ENCODE data around the gene PPP1R14D.

Gene PPP1R14D

GRCh38 chr15:40771242-40771641 lies 57.3 kb downstream of the PPP1R14D start:
- no peak for TF ChIP-seq CTCF (conservative IDR thresholded peaks at IDR 0.05; ENCODE audit: control insufficient read depth, insufficient read depth, low read depth, low read length)
- DNase-seq (ENCODE audit: low read depth): no peak
- H3K4me3 ChIP-seq (ENCODE audit: control insufficient read depth, low read depth, low read length): no peak overlapping the region

- no peak for TF ChIP-seq CTCF (conservative IDR thresholded peaks at IDR 0.05; ENCODE audit: control insufficient read depth, insufficient read depth, low read depth, low read length)
- no peak for DNase-seq (ENCODE audit: low read depth)
- H3K4me3 ChIP-seq (ENCODE audit: control insufficient read depth, low read depth, low read length): no peak overlapping the region
Measured at GRCh38 chr15:40770147-40770721, 58.3 kb downstream of the PPP1R14D start.

GRCh38 chr15:40769274-40770146 lies 59.0 kb downstream of the PPP1R14D start, which contains the start of gene C15orf62:
Gene C15orf62, plus strand, starts transcription at chr15:40769980. Its CDS starts 516 bp downstream, at chr15:40770496.
- H3K4me3 ChIP-seq (ENCODE audit: control insufficient read depth, low read depth, low read length): no peak within 1 kb of the TSS
- no peak for TF ChIP-seq CTCF (conservative IDR thresholded peaks at IDR 0.05; ENCODE audit: control insufficient read depth, insufficient read depth, low read depth, low read length)
- DNase-seq (ENCODE audit: low read depth): peak; percentile 31

GRCh38 chr15:40768521-40769273 lies 59.8 kb downstream of the PPP1R14D start:
- no peak overlapping the region for H3K4me3 ChIP-seq (ENCODE audit: control insufficient read depth, low read depth, low read length)
- DNase-seq (ENCODE audit: low read depth): no peak
- no peak for TF ChIP-seq CTCF (conservative IDR thresholded peaks at IDR 0.05; ENCODE audit: control insufficient read depth, insufficient read depth, low read depth, low read length)

- no peak for TF ChIP-seq CTCF (conservative IDR thresholded peaks at IDR 0.05; ENCODE audit: control insufficient read depth, insufficient read depth, low read depth, low read length)
- no peak overlapping the region for H3K4me3 ChIP-seq (ENCODE audit: control insufficient read depth, low read depth, low read length)
- no peak for DNase-seq (ENCODE audit: low read depth)
Measured at GRCh38 chr15:40767838-40768500, 60.5 kb downstream of the PPP1R14D start.

Measured in fibroblast of mammary gland (primary cell).